T1000 (cell line): ENCODE measurements around the gene CLDN5.
"Not testable (repeated sequence)": the region's sequence is repeated elsewhere in the genome, so short reads cannot be mapped to it uniquely, and the experiment has no call there.

ENCODE experiments used
- DNase-seq: peaks from one replicate; lab custom pipeline; 2025; ENCODE audit warnings: mixed read lengths; lab: John Stamatoyannopoulos, UW

Gene CLDN5

GRCh38 chr22:19548427-19548826 lies 24.2 kb upstream of the CLDN5 start:
- not testable (repeated sequence) for DNase-seq

GRCh38 chr22:19547620-19548019 lies 23.4 kb upstream of the CLDN5 start:
- no peak for DNase-seq

- DNase-seq, result no peak
These were observed 22.5 kb upstream of the CLDN5 start for GRCh38 chr22:19546680-19547079.

GRCh38 chr22:19545935-19546207 lies 21.7 kb upstream of the CLDN5 start:
- DNase-seq, result no peak

GRCh38 chr22:19543970-19544708 lies 19.9 kb upstream of the CLDN5 start:
- no peak for DNase-seq

- DNase-seq, result no peak
These were observed 16.2 kb upstream of the CLDN5 start for GRCh38 chr22:19540394-19540793.

- DNase-seq, result no peak
These were observed 13.8 kb upstream of the CLDN5 start for GRCh38 chr22:19537941-19538488.

GRCh38 chr22:19536564-19536963 lies 12.4 kb upstream of the CLDN5 start:
- no peak for DNase-seq

- no peak for DNase-seq
These were observed 10.8 kb upstream of the CLDN5 start for GRCh38 chr22:19535001-19535400.

- no peak for DNase-seq
These were observed 9.6 kb upstream of the CLDN5 start for GRCh38 chr22:19533857-19534256.

- DNase-seq, result no peak
These were observed 8.9 kb upstream of the CLDN5 start for GRCh38 chr22:19533049-19533626.

- not testable (repeated sequence) for DNase-seq
These were observed 7.1 kb upstream of the CLDN5 start for GRCh38 chr22:19531327-19531726.

GRCh38 chr22:19530751-19531150 lies 6.5 kb upstream of the CLDN5 start:
- DNase-seq, result no peak

GRCh38 chr22:19529811-19530210 lies 5.6 kb upstream of the CLDN5 start:
- no peak for DNase-seq

- no peak for DNase-seq
These were observed 3.7 kb upstream of the CLDN5 start for GRCh38 chr22:19527861-19528417.

- DNase-seq, result no peak
These were observed 3.1 kb upstream of the CLDN5 start for GRCh38 chr22:19527321-19527721.

- DNase-seq, result no peak
These were observed 2.5 kb upstream of the CLDN5 start for GRCh38 chr22:19526702-19527111.

GRCh38 chr22:19526076-19526701 lies 2.0 kb upstream of the CLDN5 start:
- no peak for DNase-seq

- DNase-seq, result no peak
These were observed 1.5 kb upstream of the CLDN5 start for GRCh38 chr22:19525666-19526065.

GRCh38 chr22:19525116-19525660 lies 978 bp upstream of the CLDN5 start:
- DNase-seq, result no peak

GRCh38 chr22:19523240-19524169 lies 705 bp downstream of the CLDN5 start:
- DNase-seq, result no peak

GRCh38 chr22:19522881-19523239 lies 1.4 kb downstream of the CLDN5 start:
- no peak for DNase-seq
